ENCODE results near the gene TNFSF10. TPM values are rescaled to one million over a fixed set of nuclear protein-coding genes. Genes with fewer than 3 reads are reported as not detected.

Gene TNFSF10
- total RNA-seq, 1 donor from 2014 or later: 94.1 TPM

DNA sequence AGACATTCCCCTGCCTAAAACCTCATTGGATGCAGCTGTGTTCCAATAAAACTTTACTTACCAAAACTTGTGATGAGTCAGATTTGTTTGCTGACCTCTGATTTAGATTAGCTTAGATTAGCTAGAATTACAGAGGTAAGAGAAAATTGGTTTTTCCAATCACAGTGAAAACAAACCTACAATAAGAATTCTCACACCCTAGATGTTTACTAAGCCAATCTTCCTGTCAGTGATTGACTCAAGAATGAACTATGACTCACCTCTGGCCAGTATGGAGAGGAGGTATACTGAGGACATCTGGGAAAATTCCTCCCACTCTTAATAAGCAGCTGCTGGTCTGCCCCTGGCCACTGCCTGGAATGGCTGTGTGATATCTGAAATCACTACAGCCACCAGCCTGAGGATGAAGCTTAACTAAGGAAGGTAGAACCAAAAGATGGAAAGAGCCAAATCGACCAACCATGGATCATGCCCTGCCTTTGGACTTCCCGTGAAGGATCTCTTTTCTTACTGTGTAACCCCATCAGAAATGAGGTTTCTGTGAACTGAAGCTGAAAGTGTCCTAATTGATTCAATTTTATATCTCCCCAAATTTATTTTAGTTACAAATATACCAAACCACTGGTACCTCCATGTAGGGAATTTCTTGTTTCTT is 55.9 kb downstream of the TNFSF10 start:
- DNase-seq (ENCODE audit: low spot score): no peak
- H3K27ac Mint-ChIP-seq (ENCODE audit: unreplicated experiment): no peak overlapping the region

DNA sequence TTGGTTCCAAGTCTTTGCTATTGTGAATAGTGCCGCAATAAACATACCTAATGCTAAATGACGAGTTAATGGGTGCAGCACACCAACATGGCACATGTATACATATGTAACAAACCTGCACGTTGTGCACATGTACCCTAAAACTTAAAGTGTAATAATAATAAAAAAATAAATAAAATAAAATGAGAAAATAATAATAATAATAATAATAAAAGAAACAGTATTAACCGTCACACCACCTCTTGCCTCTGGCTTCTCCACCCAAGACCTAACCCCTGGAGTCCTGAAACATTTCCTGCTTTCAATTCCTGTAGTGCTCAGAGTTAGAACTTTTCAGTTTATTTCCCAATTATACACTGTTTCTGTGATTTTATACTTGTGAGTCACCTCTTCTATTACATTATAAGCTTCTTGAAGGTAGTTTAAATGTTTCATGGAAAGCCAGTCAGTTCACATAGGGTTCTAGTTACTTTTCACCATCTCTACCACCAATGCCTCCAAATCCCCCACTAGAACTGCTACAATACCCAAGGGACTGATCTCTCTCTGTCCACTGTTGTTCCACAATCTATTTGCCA is 56.6 kb downstream of the TNFSF10 start:
- peaks cover 5% of the 10 kb centered on the region for H3K4me1 Mint-ChIP-seq (ENCODE audit: unreplicated experiment)
- no peaks in the 10 kb centered on the region for H3K36me3 Mint-ChIP-seq (ENCODE audit: low read depth, unreplicated experiment)
- no peak overlapping the region for H3K4me3 Mint-ChIP-seq (ENCODE audit: unreplicated experiment)
- H3K27ac Mint-ChIP-seq (ENCODE audit: unreplicated experiment): no peak overlapping the region
- DNase-seq (ENCODE audit: low spot score): no peak
- TF ChIP-seq, protein P1, sequence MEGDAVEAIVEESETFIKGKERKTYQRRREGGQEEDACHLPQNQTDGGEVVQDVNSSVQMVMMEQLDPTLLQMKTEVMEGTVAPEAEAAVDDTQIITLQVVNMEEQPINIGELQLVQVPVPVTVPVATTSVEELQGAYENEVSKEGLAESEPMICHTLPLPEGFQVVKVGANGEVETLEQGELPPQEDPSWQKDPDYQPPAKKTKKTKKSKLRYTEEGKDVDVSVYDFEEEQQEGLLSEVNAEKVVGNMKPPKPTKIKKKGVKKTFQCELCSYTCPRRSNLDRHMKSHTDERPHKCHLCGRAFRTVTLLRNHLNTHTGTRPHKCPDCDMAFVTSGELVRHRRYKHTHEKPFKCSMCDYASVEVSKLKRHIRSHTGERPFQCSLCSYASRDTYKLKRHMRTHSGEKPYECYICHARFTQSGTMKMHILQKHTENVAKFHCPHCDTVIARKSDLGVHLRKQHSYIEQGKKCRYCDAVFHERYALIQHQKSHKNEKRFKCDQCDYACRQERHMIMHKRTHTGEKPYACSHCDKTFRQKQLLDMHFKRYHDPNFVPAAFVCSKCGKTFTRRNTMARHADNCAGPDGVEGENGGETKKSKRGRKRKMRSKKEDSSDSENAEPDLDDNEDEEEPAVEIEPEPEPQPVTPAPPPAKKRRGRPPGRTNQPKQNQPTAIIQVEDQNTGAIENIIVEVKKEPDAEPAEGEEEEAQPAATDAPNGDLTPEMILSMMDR (IDR thresholded peaks at IDR 0.05; ENCODE audit: unreplicated experiment): no peak
- no peaks in the 10 kb centered on the region for H3K27me3 Mint-ChIP-seq (ENCODE audit: unreplicated experiment)
- H3K9me3 Mint-ChIP-seq (ENCODE audit: unreplicated experiment): no peaks in the 10 kb centered on the region

More for the DNA sequence above, 55.9 kb downstream of the TNFSF10 start:
- no peaks in the 10 kb centered on the region for H3K9me3 Mint-ChIP-seq (ENCODE audit: unreplicated experiment)
- TF ChIP-seq, protein P1 (IDR thresholded peaks at IDR 0.05; ENCODE audit: unreplicated experiment): no peak
- H3K4me1 Mint-ChIP-seq (ENCODE audit: unreplicated experiment): peaks cover 5% of the 10 kb centered on the region
- H3K36me3 Mint-ChIP-seq (ENCODE audit: low read depth, unreplicated experiment): no peaks in the 10 kb centered on the region
- H3K27me3 Mint-ChIP-seq (ENCODE audit: unreplicated experiment): no peaks in the 10 kb centered on the region
- no peak overlapping the region for H3K4me3 Mint-ChIP-seq (ENCODE audit: unreplicated experiment)

DNA sequence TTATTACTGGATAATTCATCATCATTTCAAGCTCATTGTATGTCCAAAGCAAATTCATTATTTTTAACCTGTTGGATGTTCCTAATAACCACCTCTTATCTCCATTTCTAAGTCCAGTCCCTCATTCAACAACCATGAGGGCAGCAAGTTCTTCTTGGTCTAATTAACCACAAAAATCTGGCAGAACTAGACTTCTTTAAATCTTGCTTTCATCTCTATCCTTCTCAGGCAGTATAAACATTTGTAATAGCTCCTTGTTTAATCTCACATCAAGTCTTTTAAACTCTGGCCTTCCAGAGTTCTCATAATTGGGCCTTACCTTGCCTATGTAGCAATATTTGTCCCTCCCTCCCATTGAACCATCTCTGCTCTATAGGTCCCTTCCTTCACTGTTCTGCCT is 57.9 kb downstream of the TNFSF10 start:
- Mint-ChIP-seq H3K4me1 (ENCODE audit: unreplicated experiment) (peaks cover 5% of the 10 kb centered on the region), H3K27me3 (ENCODE audit: unreplicated experiment) (no peaks in the 10 kb centered on the region), H3K4me3 (ENCODE audit: unreplicated experiment) (no peak overlapping the region), H3K36me3 (ENCODE audit: low read depth, unreplicated experiment) (no peaks in the 10 kb centered on the region), H3K9me3 (ENCODE audit: unreplicated experiment) (no peaks in the 10 kb centered on the region), H3K27ac (ENCODE audit: unreplicated experiment) (no peak overlapping the region)
- no peak for DNase-seq (ENCODE audit: low spot score)
- TF ChIP-seq, protein P1 (IDR thresholded peaks at IDR 0.05; ENCODE audit: unreplicated experiment): no peak

DNA sequence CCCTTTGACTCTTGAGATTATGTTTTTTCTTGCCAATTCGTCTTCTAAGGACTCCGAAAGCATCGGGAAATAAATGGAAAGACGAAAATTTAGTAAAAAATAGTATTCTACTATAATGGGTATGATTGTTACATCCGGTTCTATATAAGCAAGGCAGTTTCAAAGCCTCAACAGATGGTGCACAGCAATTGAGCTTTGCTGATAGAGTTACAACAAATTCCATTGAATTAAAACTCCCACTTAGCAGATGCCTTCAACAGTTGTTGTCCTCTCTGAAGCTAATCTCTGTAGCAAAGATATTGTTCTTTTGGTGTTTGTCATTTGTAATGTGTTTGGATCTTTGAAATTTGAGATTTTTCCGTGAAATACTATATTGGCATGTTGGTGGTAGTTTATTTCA is 58.9 kb downstream of the TNFSF10 start:
- H3K9me3 Mint-ChIP-seq (ENCODE audit: unreplicated experiment): no peaks in the 10 kb centered on the region
- no peaks in the 10 kb centered on the region for H3K27me3 Mint-ChIP-seq (ENCODE audit: unreplicated experiment)
- no peak overlapping the region for H3K4me3 Mint-ChIP-seq (ENCODE audit: unreplicated experiment)
- TF ChIP-seq, protein P1 (IDR thresholded peaks at IDR 0.05; ENCODE audit: unreplicated experiment): no peak
- no peak for DNase-seq (ENCODE audit: low spot score)
- peaks cover 5% of the 10 kb centered on the region for H3K4me1 Mint-ChIP-seq (ENCODE audit: unreplicated experiment)
- no peak overlapping the region for H3K27ac Mint-ChIP-seq (ENCODE audit: unreplicated experiment)
- no peaks in the 10 kb centered on the region for H3K36me3 Mint-ChIP-seq (ENCODE audit: low read depth, unreplicated experiment)

DNA sequence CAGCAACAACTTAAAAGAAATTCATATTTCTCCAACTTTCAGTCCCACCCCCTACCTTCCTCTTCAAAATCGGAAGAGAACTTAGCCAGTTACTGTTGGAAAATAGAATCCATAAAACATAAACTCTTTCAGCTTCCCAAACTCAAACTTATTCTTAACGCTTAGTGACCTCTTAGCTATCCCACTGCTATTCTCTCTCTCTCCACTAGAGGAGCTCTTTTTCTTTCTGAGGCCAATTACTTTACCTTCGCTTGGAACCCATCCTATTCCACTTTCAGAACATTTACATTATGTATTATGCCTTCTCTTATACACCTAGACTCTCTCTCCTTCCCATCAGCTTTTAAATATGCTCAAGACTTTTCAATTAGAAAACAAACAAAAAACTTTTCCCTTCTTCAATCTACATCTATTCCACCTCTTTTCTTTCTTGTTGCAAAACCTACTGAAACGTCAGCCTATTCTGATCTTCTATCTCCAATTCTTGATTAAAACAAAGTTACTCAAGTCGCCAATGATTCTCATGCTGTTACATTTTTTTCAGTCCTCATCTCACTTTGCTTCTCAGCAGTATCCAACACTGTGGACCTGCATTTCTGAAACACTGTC is 61.6 kb downstream of the TNFSF10 start:
- Mint-ChIP-seq H3K36me3 (ENCODE audit: low read depth, unreplicated experiment) (no peaks in the 10 kb centered on the region), H3K4me3 (ENCODE audit: unreplicated experiment) (no peak overlapping the region), H3K27me3 (ENCODE audit: unreplicated experiment) (no peaks in the 10 kb centered on the region), H3K9me3 (ENCODE audit: unreplicated experiment) (no peaks in the 10 kb centered on the region), H3K27ac (ENCODE audit: unreplicated experiment) (no peak overlapping the region), H3K4me1 (ENCODE audit: unreplicated experiment) (peaks cover 8% of the 10 kb centered on the region)
- TF ChIP-seq, protein P1 (IDR thresholded peaks at IDR 0.05; ENCODE audit: unreplicated experiment): peak; percentile 92
- DNase-seq (ENCODE audit: low spot score): no peak

All from endothelial cell (in vitro differentiated cells).